ENCODE data around the gene PPP3R1. TPM values are rescaled to one million over a fixed set of nuclear protein-coding genes. Genes with fewer than 3 reads are reported as not detected.

The PPP3R1 gene
- total RNA-seq, 4 donors from 2014 or later, result 16.9 to 32.3 (median 29.8) TPM

GRCh38 chr2:68236876-68237275 lies 15.5 kb downstream of the PPP3R1 start:
- Histone ChIP-seq H3K27me3 (no peaks in the 10 kb centered on the region), H3K36me3 (no peaks in the 10 kb centered on the region), H3K4me1 (peaks cover 72 to 79% of the 10 kb centered on the region in 2 donors), H3K9me3 (no peaks in the 10 kb centered on the region), H3K27ac (no peak overlapping the region), H3K4me3 (no peak overlapping the region)
- in situ Hi-C loops (cut with MboI; ENCODE audit: low sequenced_read_pairs in 4 of 4) (no loop called here), intact Hi-C loops (cut with DNase I; ENCODE audit: low total_unique reads) (no loop called here)
- ATAC-seq, result no peak
- TF ChIP-seq POLR2A (IDR thresholded peaks at IDR 0.05), result no peak
- no peak for TF ChIP-seq CTCF (IDR thresholded peaks at IDR 0.05 in 4 of 5, conservative IDR thresholded peaks at IDR 0.05 in 1 of 5)
- no peak for DNase-seq

DNA sequence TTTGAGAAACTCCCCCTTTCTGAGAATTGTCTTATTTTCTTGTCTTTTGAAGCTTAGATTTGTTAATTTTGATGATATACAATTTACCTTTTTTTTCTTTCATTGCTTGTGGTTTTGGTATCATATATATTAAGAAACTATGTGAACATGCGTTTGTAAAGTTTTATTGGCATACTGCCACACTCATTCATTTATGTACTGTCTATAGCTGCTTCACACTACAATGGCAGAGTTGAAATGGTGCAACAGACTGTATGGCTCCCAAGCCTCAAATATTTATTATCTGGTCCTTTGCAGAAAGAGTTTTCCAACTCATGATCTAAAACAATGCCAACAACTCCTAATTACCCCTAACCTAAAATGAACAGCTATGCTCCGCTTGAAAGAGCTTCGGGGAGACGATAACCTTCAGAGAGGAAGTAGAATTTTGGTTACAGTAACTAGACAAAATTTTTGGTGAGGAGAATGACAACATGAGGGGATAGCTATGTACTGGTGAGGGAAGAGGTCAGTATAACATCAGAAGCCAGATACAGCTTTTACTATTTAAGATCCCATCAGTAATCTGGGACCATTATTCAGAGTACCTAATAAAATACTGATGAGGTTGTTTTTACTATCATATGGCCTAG lies 16.1 kb downstream of the PPP3R1 start:
- Histone ChIP-seq H3K9me3 (no peaks in the 10 kb centered on the region), H3K27ac (no peak overlapping the region), H3K4me1 (peaks cover 73 to 80% of the 10 kb centered on the region in 2 donors), H3K27me3 (no peaks in the 10 kb centered on the region), H3K36me3 (no peaks in the 10 kb centered on the region), H3K4me3 (no peak overlapping the region)
- intact Hi-C loops (cut with DNase I; ENCODE audit: low total_unique reads) (no loop called here), in situ Hi-C loops (cut with MboI; ENCODE audit: low sequenced_read_pairs in 4 of 4) (no loop called here)
- ATAC-seq (no peak), DNase-seq (no peak)
- TF ChIP-seq POLR2A (IDR thresholded peaks at IDR 0.05), result no peak
- TF ChIP-seq CTCF (IDR thresholded peaks at IDR 0.05 in 4 of 5, conservative IDR thresholded peaks at IDR 0.05 in 1 of 5), result no peak

GRCh38 chr2:68235090-68235489 lies 17.2 kb downstream of the PPP3R1 start:
- DNase-seq, result no peak
- H3K27me3 ChIP-seq, result no peaks in the 10 kb centered on the region
- intact Hi-C loops (cut with DNase I; ENCODE audit: low total_unique reads) (no loop called here), in situ Hi-C loops (cut with MboI; ENCODE audit: low sequenced_read_pairs in 4 of 4) (no loop called here)
- no peak overlapping the region for H3K4me3 ChIP-seq
- ATAC-seq, result no peak
- H3K9me3 ChIP-seq, result no peaks in the 10 kb centered on the region
- TF ChIP-seq CTCF (IDR thresholded peaks at IDR 0.05 in 4 of 5, conservative IDR thresholded peaks at IDR 0.05 in 1 of 5) (no peak), POLR2A (IDR thresholded peaks at IDR 0.05) (no peak)
- H3K4me1 ChIP-seq, result peaks cover 75 to 80% of the 10 kb centered on the region in 2 donors
- no peak overlapping the region for H3K27ac ChIP-seq
- no peaks in the 10 kb centered on the region for H3K36me3 ChIP-seq

DNA sequence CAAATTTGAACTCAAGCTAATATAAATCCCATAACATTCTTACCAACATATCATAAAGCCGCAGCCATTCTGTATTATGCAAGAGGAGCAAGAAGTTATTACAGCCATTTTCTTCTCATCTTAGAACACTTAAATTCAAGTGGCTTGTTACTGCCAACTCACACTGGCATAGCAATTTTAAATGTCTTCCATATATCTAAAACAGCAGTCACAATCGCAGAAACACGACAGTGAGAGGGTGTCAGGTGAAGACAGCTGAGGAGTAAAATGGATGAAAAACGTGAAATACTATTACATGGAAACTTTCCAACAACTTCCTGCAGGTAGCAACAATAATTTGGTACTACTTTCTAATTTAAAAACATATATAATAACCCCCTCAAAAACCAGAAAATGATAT lies 17.9 kb downstream of the PPP3R1 start:
- Histone ChIP-seq H3K4me1 (peaks cover 71 to 81% of the 10 kb centered on the region in 2 donors), H3K4me3 (no peak overlapping the region), H3K27ac (no peak overlapping the region), H3K9me3 (no peaks in the 10 kb centered on the region), H3K36me3 (no peaks in the 10 kb centered on the region), H3K27me3 (no peaks in the 10 kb centered on the region)
- TF ChIP-seq POLR2A (IDR thresholded peaks at IDR 0.05) (no peak), CTCF (IDR thresholded peaks at IDR 0.05 in 4 of 5, conservative IDR thresholded peaks at IDR 0.05 in 1 of 5) (no peak)
- intact Hi-C loops (cut with DNase I; ENCODE audit: low total_unique reads) (no loop called here), in situ Hi-C loops (cut with MboI; ENCODE audit: low sequenced_read_pairs in 4 of 4) (no loop called here)
- DNase-seq (no peak), ATAC-seq (no peak)

- H3K36me3 ChIP-seq, result no peaks in the 10 kb centered on the region
- H3K27ac ChIP-seq, result peak overlapping the region; percentile 46 to 51 (median 47)
- intact Hi-C loops (cut with DNase I; ENCODE audit: low total_unique reads), result no loop called here
- TF ChIP-seq CTCF (IDR thresholded peaks at IDR 0.05 in 4 of 5, conservative IDR thresholded peaks at IDR 0.05 in 1 of 5) (no peak), POLR2A (IDR thresholded peaks at IDR 0.05) (no peak)
- peak; percentile 41 to 78 for ATAC-seq
- peaks cover 62 to 66% of the 10 kb centered on the region in 2 donors for H3K4me1 ChIP-seq
- in situ Hi-C loops (cut with MboI; ENCODE audit: low sequenced_read_pairs in 4 of 4), result no loop called here
- DNase-seq, result no peak
- H3K27me3 ChIP-seq, result no peaks in the 10 kb centered on the region
- H3K4me3 ChIP-seq, result no peak overlapping the region
- no peaks in the 10 kb centered on the region for H3K9me3 ChIP-seq
Measured at GRCh38 chr2:68231061-68231372, 21.3 kb downstream of the PPP3R1 start.
